ENCODE measurements around the gene ATP2B2. TPM values are rescaled to one million over a fixed set of nuclear protein-coding genes. Genes with fewer than 3 reads are reported as not detected.

The ATP2B2 gene
- total RNA-seq, 4 donors from 2014 or later = not detected

- no peak overlapping the region for H3K27ac ChIP-seq
Measured at GRCh38 chr3:10400749-10401495, 104.5 kb downstream of the ATP2B2 start.

GRCh38 chr3:10400050-10400748 lies 105.2 kb downstream of the ATP2B2 start:
- Histone ChIP-seq H3K27me3 (no peaks in the 10 kb centered on the region), H3K4me1 (no peaks in the 10 kb centered on the region), H3K9me3 (no peaks in the 10 kb centered on the region), H3K36me3 (no peaks in the 10 kb centered on the region), H3K4me3 (no peak overlapping the region), H3K27ac (no peak overlapping the region)
- in situ Hi-C loops (cut with MboI; ENCODE audit: low pct_ligation_motif_present in 1 of 4, low pct_unique_long_range_greater_than_20kb in 1 of 4, low sequenced_read_pairs in 3 of 4) = no loop called here
- no peak for TF ChIP-seq POLR2AphosphoS5 (IDR thresholded peaks at IDR 0.05)
- TF ChIP-seq POLR2A (IDR thresholded peaks at IDR 0.05) = no peak
- no peak for TF ChIP-seq CTCF (IDR thresholded peaks at IDR 0.05)
- no peak for TF ChIP-seq EP300 (IDR thresholded peaks at IDR 0.05; ENCODE audit: low read depth)
- no peak for DNase-seq
- WGBS, 2 donors (ENCODE audit: low coverage in 1 of 2) = 77 to 94% methylated on average over 5 to 8 of the region's 8 CpGs
- intact Hi-C loops (cut with DNase I; ENCODE audit: low total_unique reads) = no loop called here

More at GRCh38 chr3:10400749-10401495, 104.5 kb downstream of the ATP2B2 start:
- no peak for TF ChIP-seq CTCF (IDR thresholded peaks at IDR 0.05)
- TF ChIP-seq POLR2A (IDR thresholded peaks at IDR 0.05) = no peak
- no peak for TF ChIP-seq POLR2AphosphoS5 (IDR thresholded peaks at IDR 0.05)
- TF ChIP-seq EP300 (IDR thresholded peaks at IDR 0.05; ENCODE audit: low read depth) = no peak
- intact Hi-C loops (cut with DNase I; ENCODE audit: low total_unique reads) = no loop called here
- H3K4me3 ChIP-seq = no peak overlapping the region
- no peak for DNase-seq
- 85 to 91% methylated on average over 4 to 12 of the region's 12 CpGs for WGBS, 2 donors (ENCODE audit: low coverage in 1 of 2)
- no peaks in the 10 kb centered on the region for H3K36me3 ChIP-seq
- in situ Hi-C loops (cut with MboI; ENCODE audit: low pct_ligation_motif_present in 1 of 4, low pct_unique_long_range_greater_than_20kb in 1 of 4, low sequenced_read_pairs in 3 of 4) = no loop called here
- H3K27me3 ChIP-seq = no peaks in the 10 kb centered on the region
- H3K9me3 ChIP-seq = no peaks in the 10 kb centered on the region
- H3K4me1 ChIP-seq = no peaks in the 10 kb centered on the region

- no peaks in the 10 kb centered on the region for H3K36me3 ChIP-seq
- H3K4me1 ChIP-seq = no peaks in the 10 kb centered on the region
- H3K9me3 ChIP-seq = no peaks in the 10 kb centered on the region
- H3K27ac ChIP-seq = no peak overlapping the region
- intact Hi-C loops (cut with DNase I; ENCODE audit: low total_unique reads) = loop anchor here (2.0 kb wide), 1 partner anchor 43 kb away; no protein-coding TSS in a partner anchor
- no peak for TF ChIP-seq POLR2AphosphoS5 (IDR thresholded peaks at IDR 0.05)
- no peak for TF ChIP-seq CTCF (IDR thresholded peaks at IDR 0.05)
- 82 to 94% methylated on average over 2 to 3 of the region's 3 CpGs for WGBS, 2 donors (ENCODE audit: low coverage in 1 of 2)
- in situ Hi-C loops (cut with MboI; ENCODE audit: low pct_ligation_motif_present in 1 of 4, low pct_unique_long_range_greater_than_20kb in 1 of 4, low sequenced_read_pairs in 3 of 4) = no loop called here
- H3K4me3 ChIP-seq = no peak overlapping the region
- no peaks in the 10 kb centered on the region for H3K27me3 ChIP-seq
- no peak for DNase-seq
Measured at GRCh38 chr3:10399634-10400033, 105.8 kb downstream of the ATP2B2 start.

- Histone ChIP-seq H3K36me3 (no peaks in the 10 kb centered on the region), H3K4me3 (no peak overlapping the region), H3K4me1 (no peaks in the 10 kb centered on the region), H3K27me3 (no peaks in the 10 kb centered on the region), H3K9me3 (no peaks in the 10 kb centered on the region), H3K27ac (no peak overlapping the region)
- no peak for TF ChIP-seq POLR2AphosphoS5 (IDR thresholded peaks at IDR 0.05)
- TF ChIP-seq CTCF (IDR thresholded peaks at IDR 0.05) = no peak
- no peak for TF ChIP-seq EP300 (IDR thresholded peaks at IDR 0.05; ENCODE audit: low read depth)
- no peak for TF ChIP-seq POLR2A (IDR thresholded peaks at IDR 0.05)
- in situ Hi-C loops (cut with MboI; ENCODE audit: low pct_ligation_motif_present in 1 of 4, low pct_unique_long_range_greater_than_20kb in 1 of 4, low sequenced_read_pairs in 3 of 4) = no loop called here
- intact Hi-C loops (cut with DNase I; ENCODE audit: low total_unique reads) = loop anchor here (2.0 kb wide), 1 partner anchor 42 kb away; no protein-coding TSS in a partner anchor
- no peak for DNase-seq
- WGBS, 2 donors (ENCODE audit: low coverage in 1 of 2) = 69% methylated on average over 4 of the region's 4 CpGs; no CpG with 5 or more reads in 1 of the 2 donors
Measured at GRCh38 chr3:10398341-10398740, 107.0 kb downstream of the ATP2B2 start.

All from transverse colon (tissue), 4 donors.